Fibroblast of villous mesenchyme (primary cell): ENCODE measurements around the gene SLX1A. TPM values are rescaled to one million over a fixed set of nuclear protein-coding genes. Genes with fewer than 3 reads are reported as not detected.
"Not testable (repeated sequence)": the region's sequence is repeated elsewhere in the genome, so short reads cannot be mapped to it uniquely, and the experiment has no call there.

Source experiments
- DNase-seq: peaks from one replicate; pipeline ENCODE4 v3.0.0-alpha.2; 2010; ENCODE audit warnings: low read depth
- H3K4me3 ChIP-seq: 2 replicates; pipeline ENCODE4 v1.5.1; 2011; ENCODE audit warnings: low read depth, mild to moderate bottlenecking, low read length
- small RNA-seq: library from RNA; depleted of rRNA; stranded (forward); fragments of <200 nt; gene quantifications from one replicate; pipeline ENCODE3, GENCODE V24; 2012
- total RNA-seq: library from RNA; depleted of rRNA; stranded (reverse); fragments of >200 nt; gene quantifications from 2 replicates; pipeline ENCODE4 v1.2.3, GENCODE V29; 2012

The SLX1A gene
- total RNA-seq, 1 donor: 16.8 TPM

DNA sequence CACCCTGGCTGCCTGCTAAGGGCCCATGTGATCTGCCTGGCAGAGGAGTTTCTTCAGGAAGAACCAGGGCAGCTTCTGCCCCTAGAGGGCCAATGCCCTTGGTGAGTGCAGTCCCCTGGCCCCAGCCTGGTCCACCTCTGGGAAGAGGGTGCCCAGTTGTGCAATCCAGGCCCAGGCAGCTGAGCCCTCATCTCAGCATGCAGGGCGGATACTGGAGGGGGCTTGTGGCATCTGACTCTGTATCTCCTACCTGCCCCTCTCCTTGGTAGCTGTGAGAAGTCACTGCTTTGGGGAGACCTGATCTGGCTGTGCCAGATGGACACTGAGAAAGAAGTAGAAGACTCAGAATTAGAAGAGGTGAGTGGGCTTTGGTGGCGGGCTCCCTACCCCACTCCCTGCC lies 3.3 kb downstream of the SLX1A start:
- not testable (repeated sequence) for DNase-seq, H3K4me3 ChIP-seq

DNA sequence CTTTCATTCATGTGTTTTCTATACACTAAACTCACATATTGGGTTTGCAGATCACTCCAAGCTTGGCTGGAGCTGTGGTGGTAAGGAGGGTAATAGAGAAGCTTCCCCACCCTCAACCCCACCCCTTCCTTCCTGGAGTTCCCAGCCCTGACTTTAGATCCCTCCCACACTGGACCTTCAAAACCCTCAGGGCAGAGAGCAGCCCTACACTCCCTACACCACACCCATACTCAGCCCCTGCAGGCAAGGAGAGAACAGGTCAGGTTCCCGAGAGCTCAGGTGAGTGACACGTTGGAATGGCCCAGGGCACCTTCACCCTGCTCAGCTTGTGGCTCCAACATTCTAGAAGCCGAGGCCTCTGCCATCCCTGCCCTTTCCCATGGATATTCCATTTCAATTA lies 5.4 kb downstream of the SLX1A start, which contains the start of gene SULT1A3:
Gene SULT1A3 (plus strand): TSS at position 207 of the 400 bp plus-strand sequence. CDS start 1,474 bp downstream, outside the sequence.
- H3K4me3 ChIP-seq, DNase-seq: not testable (repeated sequence)

DNA sequence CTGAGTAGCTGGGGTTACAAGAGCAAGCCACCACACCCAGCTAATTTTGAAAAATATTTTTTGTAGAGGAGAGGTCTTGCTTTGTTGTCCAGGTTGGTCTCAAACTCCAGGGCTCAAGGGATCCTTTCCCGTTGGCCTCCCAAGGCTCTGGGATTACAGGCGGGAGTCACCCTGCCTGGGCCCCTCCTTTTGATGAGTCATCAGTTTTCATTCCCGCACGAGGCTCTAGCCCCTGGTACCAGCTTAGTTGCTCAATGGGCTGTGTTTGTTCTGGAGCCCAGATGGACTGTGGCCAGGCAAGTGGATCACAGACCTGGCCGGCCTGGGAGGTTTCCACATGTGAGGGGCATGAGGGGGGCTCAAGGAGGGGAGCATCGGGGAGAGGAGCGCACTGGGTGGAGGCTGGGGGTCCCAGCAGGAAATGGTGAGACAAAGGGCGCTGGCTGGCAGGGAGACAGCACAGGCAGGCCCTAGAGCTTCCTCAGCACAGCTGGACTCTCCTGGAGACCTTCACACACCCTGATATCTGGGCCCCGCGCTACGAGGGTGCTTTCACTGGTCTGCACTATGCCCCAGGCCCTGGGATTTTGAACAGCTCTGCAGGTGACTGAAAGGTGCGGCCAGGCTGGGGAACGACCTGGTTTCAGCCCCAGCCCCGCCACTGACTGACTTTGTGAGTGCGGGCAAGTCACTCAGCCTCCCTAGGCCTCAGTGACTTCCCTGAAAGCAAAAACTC lies 6.1 kb downstream of the SLX1A start:
- not testable (repeated sequence) for DNase-seq, H3K4me3 ChIP-seq

DNA sequence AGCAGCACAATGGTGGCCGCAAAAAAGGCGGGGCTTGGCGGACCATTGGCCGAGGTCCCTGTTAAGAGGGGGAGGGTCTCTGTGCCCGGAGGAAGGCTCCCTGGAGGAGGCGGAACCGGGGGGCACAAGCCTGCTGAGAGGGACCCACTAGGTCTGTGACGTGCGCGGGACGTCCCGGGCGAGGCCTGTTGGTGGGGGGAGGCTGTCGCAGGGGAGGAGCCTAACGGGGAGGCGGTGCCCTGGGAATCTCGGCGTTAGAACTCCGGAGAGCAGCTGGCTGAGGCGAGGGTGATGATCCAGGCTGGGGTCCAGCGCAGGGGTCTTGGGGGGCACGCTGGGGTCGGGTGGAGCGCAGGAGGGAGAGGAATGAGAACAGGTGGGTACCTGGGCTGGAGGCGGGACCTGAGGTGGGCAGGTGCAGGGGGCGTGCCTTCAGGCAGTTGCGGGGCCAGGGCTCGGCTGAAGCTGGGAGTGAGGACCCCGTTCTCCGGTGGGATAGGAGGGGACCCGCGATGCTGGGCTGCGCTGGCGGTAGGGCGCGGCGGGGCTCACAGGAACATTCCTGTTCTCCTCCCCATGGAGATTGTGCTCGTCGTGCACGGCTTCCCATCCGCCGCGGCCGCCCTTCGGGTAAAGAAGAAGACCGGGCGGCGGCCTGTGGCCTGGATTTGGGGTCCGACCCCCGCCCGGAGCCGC lies 12.0 kb downstream of the SLX1A start:
- DNase-seq: not testable (repeated sequence)
- peak overlapping the region; percentile 47 for H3K4me3 ChIP-seq

DNA sequence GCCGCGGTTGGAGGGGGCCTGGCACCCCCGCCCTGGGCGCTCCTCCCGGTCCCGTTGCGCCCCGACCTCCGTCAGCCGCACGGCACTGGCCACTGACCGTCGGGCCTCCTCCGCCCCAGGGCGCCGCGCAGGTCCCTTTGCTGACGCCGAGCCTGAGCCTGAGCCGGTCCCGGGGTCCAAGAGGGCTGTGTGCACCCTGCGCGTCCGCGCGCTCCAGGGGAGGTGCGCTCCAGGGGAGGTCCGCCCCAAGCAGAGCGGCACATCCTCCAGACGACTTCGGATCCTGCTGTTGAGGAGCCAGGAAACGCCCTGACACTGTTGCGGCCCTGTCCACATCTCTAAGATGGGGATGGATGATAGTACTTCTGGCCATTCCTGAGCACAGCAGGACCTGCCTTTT lies 12.6 kb downstream of the SLX1A start:
- not testable (repeated sequence) for H3K4me3 ChIP-seq, DNase-seq

DNA sequence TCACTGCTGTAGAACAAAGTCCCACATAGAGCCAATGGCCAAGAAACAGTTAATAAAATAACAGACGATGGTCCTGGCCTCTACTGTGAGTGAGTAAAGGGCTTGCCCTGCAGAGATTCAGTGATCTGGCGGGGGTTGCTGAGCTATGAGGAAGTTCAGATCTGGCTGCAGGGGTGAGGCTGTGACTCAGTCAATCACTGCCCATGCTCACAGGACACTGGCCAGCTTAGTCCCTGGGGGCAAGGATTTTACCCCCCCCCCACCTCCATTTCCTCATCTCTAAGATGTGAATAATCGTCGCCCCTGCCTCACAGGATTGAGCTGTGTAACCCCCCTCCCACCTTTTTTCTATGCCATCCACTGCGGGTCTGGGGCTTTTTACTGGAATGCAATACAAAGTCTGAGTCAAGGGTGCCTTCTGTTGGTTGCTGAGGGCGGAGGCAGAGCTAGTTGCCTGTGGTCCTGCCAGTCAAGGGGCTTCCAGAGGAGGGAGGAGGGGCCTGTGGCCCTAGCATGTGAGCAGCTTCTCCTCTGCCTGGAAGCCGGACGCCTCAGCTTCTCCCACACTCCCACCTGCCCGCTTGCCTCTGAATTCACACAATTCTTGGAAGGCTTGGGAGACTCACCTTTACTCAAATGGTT lies 13.5 kb downstream of the SLX1A start:
- not testable (repeated sequence) for H3K4me3 ChIP-seq, DNase-seq

DNA sequence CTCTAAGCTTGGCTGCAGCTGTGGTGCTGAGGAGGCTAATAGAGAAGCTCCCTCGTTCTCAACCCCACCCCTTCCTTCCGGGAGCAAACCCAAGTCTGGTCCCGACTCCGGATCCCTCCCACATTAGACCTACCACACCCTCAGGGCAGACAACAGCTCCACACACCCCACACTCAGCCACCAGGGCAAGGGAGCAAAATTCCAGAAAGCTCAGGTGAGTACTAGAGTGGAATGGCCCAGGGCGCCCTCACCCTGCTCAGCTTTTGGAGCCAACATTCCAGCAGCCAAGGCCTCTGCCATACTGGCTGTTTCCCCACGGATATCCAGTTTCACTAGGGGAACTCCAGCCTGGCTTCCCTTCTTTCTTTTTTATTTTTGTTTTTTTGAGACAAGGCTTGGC lies 15.4 kb downstream of the SLX1A start:
- DNase-seq: not testable (repeated sequence)

DNA sequence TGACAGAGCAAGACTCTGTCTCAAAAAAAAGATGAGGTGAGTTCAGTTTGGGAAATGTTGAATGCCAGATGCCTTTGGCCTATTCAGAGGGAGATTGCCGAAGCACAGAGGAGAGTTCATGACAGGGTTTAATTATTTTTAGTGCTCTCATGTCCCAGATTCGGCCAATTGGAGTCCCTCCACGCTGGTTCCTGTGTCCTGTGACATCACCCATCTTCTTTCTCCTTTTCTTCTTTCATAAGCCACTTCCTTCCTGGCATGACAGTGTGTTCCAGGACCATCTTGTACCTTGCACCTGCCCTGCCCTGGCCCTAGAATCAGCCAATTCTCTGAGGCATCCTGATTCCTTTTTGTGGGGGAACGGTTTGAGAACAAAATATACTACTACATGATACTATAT lies 17.7 kb downstream of the SLX1A start:
- not testable (repeated sequence) for DNase-seq

More for the DNA sequence above, 15.4 kb downstream of the SLX1A start:
- H3K4me3 ChIP-seq: not testable (repeated sequence)

DNA sequence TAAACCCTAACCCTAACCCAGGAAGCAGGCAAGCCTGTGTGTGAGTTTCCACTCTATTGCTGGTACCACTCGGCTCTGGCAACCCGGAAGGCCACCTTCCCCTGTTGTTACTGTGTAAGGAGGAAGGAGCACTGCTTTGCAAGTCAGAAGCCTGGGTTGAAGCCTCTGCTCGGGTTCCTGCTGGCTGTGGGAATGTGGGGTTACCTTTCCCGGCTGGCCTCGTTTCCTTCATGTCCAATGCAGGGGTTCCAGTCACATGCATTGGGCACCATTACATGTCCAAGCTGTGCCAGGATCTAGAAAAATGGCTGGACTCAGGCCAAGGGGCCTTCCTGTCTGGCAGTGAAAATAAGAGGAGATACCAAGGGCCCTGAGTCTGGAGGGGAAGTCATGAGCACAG lies 23.4 kb downstream of the SLX1A start:
- not testable (repeated sequence) for DNase-seq, H3K4me3 ChIP-seq

More for the DNA sequence above, 17.7 kb downstream of the SLX1A start:
- H3K4me3 ChIP-seq: not testable (repeated sequence)

Small RNAs within 50 kb of the gene (small RNA-seq; reads per million reads assigned to genes)
- not detected for gene AC106782.4

Other genes with a start within 250 kb of the SLX1A start
- gene TMEM219, start 231.8 kb upstream of the SLX1A start, total RNA-seq: 72.8 and 75.1 TPM in 2 replicates
- 48.0 and 63.9 TPM in 2 replicates for gene TAOK2, start 220.0 kb upstream of the SLX1A start, total RNA-seq
- gene HIRIP3, start 198.3 kb upstream of the SLX1A start, total RNA-seq: 4.7 and 6.8 TPM in 2 replicates
- 25.9 and 31.2 TPM in 2 replicates for gene INO80E, start 197.6 kb upstream of the SLX1A start, total RNA-seq
- under 0.01 and 0.32 TPM in 2 replicates for gene DOC2A, start 182.8 kb upstream of the SLX1A start, total RNA-seq
- gene C16orf92, start 170.7 kb upstream of the SLX1A start, total RNA-seq: not detected in 2 replicates
- gene TLCD3B, start 162.6 kb upstream of the SLX1A start, total RNA-seq: 0.32 TPM in 1 of 2 replicates, not detected in the other
- 545 and 622 TPM in 2 replicates for gene ALDOA, start 128.1 kb upstream of the SLX1A start, total RNA-seq
- gene PPP4C, start 117.9 kb upstream of the SLX1A start, total RNA-seq: 196 and 209 TPM in 2 replicates
- 0.32 and 0.43 TPM in 2 replicates for gene TBX6, start 102.0 kb upstream of the SLX1A start, total RNA-seq
- gene YPEL3, start 97.7 kb upstream of the SLX1A start, total RNA-seq: 8.6 and 14.5 TPM in 2 replicates
- 0.32 and 0.43 TPM in 2 replicates for gene GDPD3, start 80.3 kb upstream of the SLX1A start, total RNA-seq
- gene MAPK3, start 70.7 kb upstream of the SLX1A start, total RNA-seq: 27.7 and 36.3 TPM in 2 replicates
- gene CORO1A, start 10.3 kb upstream of the SLX1A start, total RNA-seq: 1.6 and 3.5 TPM in 2 replicates
- 46.6 and 140 TPM in 2 replicates for gene BOLA2B, start 209 bp upstream of the SLX1A start, total RNA-seq
- 3.5 and 3.9 TPM in 2 replicates for gene SULT1A3, start 5.4 kb downstream of the SLX1A start, total RNA-seq
- gene NPIPB13, start 54.6 kb downstream of the SLX1A start, total RNA-seq: 0.97 TPM in 1 of 2 replicates, not detected in the other
- gene CD2BP2, start 161.4 kb downstream of the SLX1A start, total RNA-seq: 35.1 and 40.6 TPM in 2 replicates
- gene TBC1D10B, start 176.6 kb downstream of the SLX1A start, total RNA-seq: 37.1 and 37.7 TPM in 2 replicates
- not detected in 2 replicates for gene MYL11, start 180.9 kb downstream of the SLX1A start, total RNA-seq
- 0.43 TPM in 1 of 2 replicates, not detected in the other for gene SEPTIN1, start 188.7 kb downstream of the SLX1A start, total RNA-seq
- gene ZNF48, start 201.5 kb downstream of the SLX1A start, total RNA-seq: 10.4 and 12.6 TPM in 2 replicates
- 9.5 and 10.0 TPM in 2 replicates for gene ZNF771, start 213.7 kb downstream of the SLX1A start, total RNA-seq
- 12.9 and 18.6 TPM in 2 replicates for gene DCTPP1, start 236.2 kb downstream of the SLX1A start, total RNA-seq